HEK293 (cell line): ENCODE data around the gene CARD10.

Source experiments
- BCL11B ChIP-seq: fragments of 450-650 bp; formaldehyde crosslinking; IDR thresholded peaks from 2 replicates; pipeline ENCODE4 v1.5.1; 2016; ENCODE audit warnings: low read depth, missing biosample characterization, missing genetic modification characterization
- GLIS1 ChIP-seq: fragments of 450-650 bp; formaldehyde crosslinking; IDR thresholded peaks from 2 replicates; pipeline ENCODE4 v1.5.1; 2016; ENCODE audit warnings: missing biosample characterization, missing genetic modification characterization
- HIC1 ChIP-seq: fragments of 450-650 bp; formaldehyde crosslinking; IDR thresholded peaks from 2 replicates; pipeline ENCODE4 v1.5.1; 2016; ENCODE audit warnings: missing biosample characterization, missing genetic modification characterization
- IKZF3 ChIP-seq: fragments of 450-650 bp; IDR thresholded peaks from 2 replicates; pipeline ENCODE4 v1.5.0; 2018; ENCODE audit warnings: missing biosample characterization, mild to moderate bottlenecking, missing genetic modification characterization, moderate library complexity
- REPIN1 ChIP-seq: fragments of 450-650 bp; formaldehyde crosslinking; IDR thresholded peaks from 2 replicates; pipeline ENCODE4 v1.5.1; 2017; ENCODE audit warnings: missing biosample characterization, missing genetic modification characterization, low read depth
- SETDB1 ChIP-seq: IDR thresholded peaks from one replicate; pipeline ENCODE4 v1.6.1; 2017; ENCODE audit warnings: mild to moderate bottlenecking, low read length, moderate library complexity, mixed read lengths; ENCODE audit not compliant: insufficient read length
- ZBTB8A ChIP-seq: fragments of 450-650 bp; formaldehyde crosslinking; IDR thresholded peaks from 2 replicates; pipeline ENCODE4 v1.5.1; 2016; ENCODE audit warnings: missing biosample characterization, missing genetic modification characterization
- ZIC2 ChIP-seq: fragments of 450-650 bp; formaldehyde crosslinking; IDR thresholded peaks from 2 replicates; pipeline ENCODE4 v1.5.1; 2016; ENCODE audit warnings: missing biosample characterization, missing genetic modification characterization
- ZNF138 ChIP-seq: fragments of 450-650 bp; formaldehyde crosslinking; IDR thresholded peaks from 2 replicates; pipeline ENCODE4 v1.5.1; 2016; ENCODE audit warnings: missing biosample characterization, missing genetic modification characterization, borderline replicate concordance
- ZNF157 ChIP-seq: fragments of 450-650 bp; formaldehyde crosslinking; IDR thresholded peaks from 2 replicates; pipeline ENCODE4 v1.5.1; 2016; ENCODE audit warnings: missing biosample characterization, missing genetic modification characterization
- ZNF16 ChIP-seq: fragments of 450-650 bp; formaldehyde crosslinking; IDR thresholded peaks from 2 replicates; pipeline ENCODE4 v1.5.1; 2016; ENCODE audit warnings: low read depth, missing biosample characterization, missing genetic modification characterization
- ZNF19 ChIP-seq: fragments of 450-650 bp; formaldehyde crosslinking; IDR thresholded peaks from 2 replicates; pipeline ENCODE4; 2016; ENCODE audit warnings: missing biosample characterization, missing genetic modification characterization, low read depth
- ZNF214 ChIP-seq: fragments of 450-650 bp; formaldehyde crosslinking; IDR thresholded peaks from 2 replicates; pipeline ENCODE4 v1.5.1; 2017; ENCODE audit warnings: missing biosample characterization, mild to moderate bottlenecking, missing genetic modification characterization, borderline replicate concordance
- ZNF26 ChIP-seq: fragments of 450-650 bp; formaldehyde crosslinking; IDR thresholded peaks from 2 replicates; pipeline ENCODE4 v1.5.1; 2016; ENCODE audit warnings: missing biosample characterization, missing genetic modification characterization
- ZNF274 ChIP-seq, 2 experiments: fragments of 200-500 bp in 1 of 2; fragments of 450-650 bp in 1 of 2; sonication (Bioruptor generic) in 1 of 2; formaldehyde crosslinking in 1 of 2; IDR thresholded peaks; 2 replicates each; pipeline versions ENCODE4 v1.5.1 to v1.6.1; 2014 to 2016; ENCODE audit warnings: borderline replicate concordance in 1 of 2, inconsistent platforms in 1 of 2, low read length in 1 of 2, missing biosample characterization in 1 of 2, missing genetic modification characterization in 1 of 2
- ZNF341 ChIP-seq: fragments of 450-650 bp; formaldehyde crosslinking; IDR thresholded peaks from 2 replicates; pipeline ENCODE4; 2016; ENCODE audit warnings: low read depth, missing biosample characterization, missing genetic modification characterization
- ZNF513 ChIP-seq: fragments of 450-650 bp; IDR thresholded peaks from 2 replicates; pipeline ENCODE4 v1.5.1; 2018; ENCODE audit warnings: missing biosample characterization, missing genetic modification characterization
- ZNF521 ChIP-seq: fragments of 450-650 bp; formaldehyde crosslinking; IDR thresholded peaks from 2 replicates; pipeline ENCODE4 v1.5.1; 2017; ENCODE audit warnings: missing biosample characterization, mild to moderate bottlenecking, missing genetic modification characterization
- ZNF561 ChIP-seq: fragments of 450-650 bp; IDR thresholded peaks from 2 replicates; pipeline ENCODE4 v1.5.1; 2018; ENCODE audit warnings: missing biosample characterization, missing genetic modification characterization, borderline replicate concordance
- ZNF610 ChIP-seq: fragments of 450-650 bp; formaldehyde crosslinking; IDR thresholded peaks from 2 replicates; pipeline ENCODE4 v1.5.1; 2016; ENCODE audit warnings: missing biosample characterization, missing genetic modification characterization, borderline replicate concordance
- ZNF621 ChIP-seq: fragments of 450-650 bp; formaldehyde crosslinking; IDR thresholded peaks from 2 replicates; pipeline ENCODE4 v1.5.1; 2017; ENCODE audit warnings: missing biosample characterization, missing genetic modification characterization
- ZNF701 ChIP-seq: fragments of 450-650 bp; formaldehyde crosslinking; IDR thresholded peaks from 2 replicates; pipeline ENCODE4 v1.5.1; 2016; ENCODE audit warnings: missing biosample characterization, missing genetic modification characterization
- ZNF776 ChIP-seq: fragments of 450-650 bp; formaldehyde crosslinking; IDR thresholded peaks from 2 replicates; pipeline ENCODE4 v1.5.0; 2017; ENCODE audit warnings: missing biosample characterization, missing genetic modification characterization, borderline replicate concordance
- ZXDB ChIP-seq: fragments of 450-650 bp; formaldehyde crosslinking; IDR thresholded peaks from 2 replicates; pipeline ENCODE4 v1.5.1; 2016; ENCODE audit warnings: missing biosample characterization, missing genetic modification characterization
- TF ChIP-seq, protein P1 (sequence below): fragments of 450-650 bp; formaldehyde crosslinking; IDR thresholded peaks from 2 replicates; pipeline ENCODE4 v1.5.1; 2016; ENCODE audit warnings: missing biosample characterization, missing genetic modification characterization
- TF ChIP-seq, protein P2 (sequence below): fragments of 450-650 bp; formaldehyde crosslinking; IDR thresholded peaks from 2 replicates; pipeline ENCODE4 v1.5.1; 2016; ENCODE audit warnings: missing biosample characterization, missing genetic modification characterization
- TF ChIP-seq, protein P3 (sequence below): fragments of 450-650 bp; formaldehyde crosslinking; IDR thresholded peaks from 2 replicates; pipeline ENCODE4 v1.5.1; 2017; ENCODE audit warnings: missing biosample characterization, missing genetic modification characterization

Gene CARD10

GRCh38 chr22:37561212-37562048 is 42.2 kb upstream of the CARD10 start (continued):
- no peak for TF ChIP-seq ZNF157 (tag by site-specific recombination)
- TF ChIP-seq ZNF16 (tag by site-specific recombination) = no peak
- TF ChIP-seq ZNF610 (tag by site-specific recombination) = peak; percentile 43; the same call in 1 of the 2 replicates
- no peak for TF ChIP-seq ZNF621
- no peak for TF ChIP-seq REPIN1
- TF ChIP-seq, protein P1, sequence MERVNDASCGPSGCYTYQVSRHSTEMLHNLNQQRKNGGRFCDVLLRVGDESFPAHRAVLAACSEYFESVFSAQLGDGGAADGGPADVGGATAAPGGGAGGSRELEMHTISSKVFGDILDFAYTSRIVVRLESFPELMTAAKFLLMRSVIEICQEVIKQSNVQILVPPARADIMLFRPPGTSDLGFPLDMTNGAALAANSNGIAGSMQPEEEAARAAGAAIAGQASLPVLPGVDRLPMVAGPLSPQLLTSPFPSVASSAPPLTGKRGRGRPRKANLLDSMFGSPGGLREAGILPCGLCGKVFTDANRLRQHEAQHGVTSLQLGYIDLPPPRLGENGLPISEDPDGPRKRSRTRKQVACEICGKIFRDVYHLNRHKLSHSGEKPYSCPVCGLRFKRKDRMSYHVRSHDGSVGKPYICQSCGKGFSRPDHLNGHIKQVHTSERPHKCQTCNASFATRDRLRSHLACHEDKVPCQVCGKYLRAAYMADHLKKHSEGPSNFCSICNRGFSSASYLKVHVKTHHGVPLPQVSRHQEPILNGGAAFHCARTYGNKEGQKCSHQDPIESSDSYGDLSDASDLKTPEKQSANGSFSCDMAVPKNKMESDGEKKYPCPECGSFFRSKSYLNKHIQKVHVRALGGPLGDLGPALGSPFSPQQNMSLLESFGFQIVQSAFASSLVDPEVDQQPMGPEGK = peak; percentile 100
- no peak for TF ChIP-seq SETDB1
- TF ChIP-seq ZNF19 (tag by site-specific recombination) = no peak
- TF ChIP-seq, protein P2, sequence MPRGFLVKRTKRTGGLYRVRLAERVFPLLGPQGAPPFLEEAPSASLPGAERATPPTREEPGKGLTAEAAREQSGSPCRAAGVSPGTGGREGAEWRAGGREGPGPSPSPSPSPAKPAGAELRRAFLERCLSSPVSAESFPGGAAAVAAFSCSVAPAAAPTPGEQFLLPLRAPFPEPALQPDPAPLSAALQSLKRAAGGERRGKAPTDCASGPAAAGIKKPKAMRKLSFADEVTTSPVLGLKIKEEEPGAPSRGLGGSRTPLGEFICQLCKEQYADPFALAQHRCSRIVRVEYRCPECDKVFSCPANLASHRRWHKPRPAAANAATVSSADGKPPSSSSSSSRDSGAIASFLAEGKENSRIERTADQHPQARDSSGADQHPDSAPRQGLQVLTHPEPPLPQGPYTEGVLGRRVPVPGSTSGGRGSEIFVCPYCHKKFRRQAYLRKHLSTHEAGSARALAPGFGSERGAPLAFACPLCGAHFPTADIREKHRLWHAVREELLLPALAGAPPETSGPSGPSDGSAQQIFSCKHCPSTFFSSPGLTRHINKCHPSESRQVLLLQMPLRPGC (tag by site-specific recombination) = no peak; the same call in none of the 2 replicates
- no peak for TF ChIP-seq ZNF521 (tag by site-specific recombination)
- TF ChIP-seq, protein P3, sequence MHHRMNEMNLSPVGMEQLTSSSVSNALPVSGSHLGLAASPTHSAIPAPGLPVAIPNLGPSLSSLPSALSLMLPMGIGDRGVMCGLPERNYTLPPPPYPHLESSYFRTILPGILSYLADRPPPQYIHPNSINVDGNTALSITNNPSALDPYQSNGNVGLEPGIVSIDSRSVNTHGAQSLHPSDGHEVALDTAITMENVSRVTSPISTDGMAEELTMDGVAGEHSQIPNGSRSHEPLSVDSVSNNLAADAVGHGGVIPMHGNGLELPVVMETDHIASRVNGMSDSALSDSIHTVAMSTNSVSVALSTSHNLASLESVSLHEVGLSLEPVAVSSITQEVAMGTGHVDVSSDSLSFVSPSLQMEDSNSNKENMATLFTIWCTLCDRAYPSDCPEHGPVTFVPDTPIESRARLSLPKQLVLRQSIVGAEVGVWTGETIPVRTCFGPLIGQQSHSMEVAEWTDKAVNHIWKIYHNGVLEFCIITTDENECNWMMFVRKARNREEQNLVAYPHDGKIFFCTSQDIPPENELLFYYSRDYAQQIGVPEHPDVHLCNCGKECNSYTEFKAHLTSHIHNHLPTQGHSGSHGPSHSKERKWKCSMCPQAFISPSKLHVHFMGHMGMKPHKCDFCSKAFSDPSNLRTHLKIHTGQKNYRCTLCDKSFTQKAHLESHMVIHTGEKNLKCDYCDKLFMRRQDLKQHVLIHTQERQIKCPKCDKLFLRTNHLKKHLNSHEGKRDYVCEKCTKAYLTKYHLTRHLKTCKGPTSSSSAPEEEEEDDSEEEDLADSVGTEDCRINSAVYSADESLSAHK = no peak; the same call in 1 of the 2 replicates
- peak; percentile 97 for TF ChIP-seq BCL11B (tag by site-specific recombination)
- TF ChIP-seq ZNF26 (tag by site-specific recombination) = no peak
- TF ChIP-seq HIC1 (tag by site-specific recombination) = peak; percentile 95
- TF ChIP-seq ZNF513 (tag by site-specific recombination) = no peak
- no peak for TF ChIP-seq ZNF776
- TF ChIP-seq ZNF214 = no peak
- peak; percentile 68 for TF ChIP-seq ZNF341
- no peak for TF ChIP-seq ZNF138
- TF ChIP-seq ZNF561 (tag by site-specific recombination) = no peak
- TF ChIP-seq ZNF274 (IDR thresholded peaks at IDR 0.05; ENCODE audit: low read length) = no peak
- no peak for TF ChIP-seq ZNF274 (tag by site-specific recombination; IDR thresholded peaks at IDR 0.05; ENCODE audit: borderline replicate concordance)
- TF ChIP-seq GLIS1 = peak; percentile 80
- no peak for TF ChIP-seq ZNF701 (tag by site-specific recombination)
- peak; percentile 57 for TF ChIP-seq ZIC2
- peak; percentile 80 for TF ChIP-seq ZXDB (tag by site-specific recombination)
- peak; percentile 78; the same call in 1 of the 2 replicates for TF ChIP-seq ZBTB8A (tag by site-specific recombination)
- TF ChIP-seq IKZF3 (tag by site-specific recombination) = no peak
